ENCODE data around the gene OTOGL.
"Not testable (repeated sequence)": the region's sequence is repeated elsewhere in the genome, so short reads cannot be mapped to it uniquely, and the experiment has no call there.

OTOGL gene

DNA sequence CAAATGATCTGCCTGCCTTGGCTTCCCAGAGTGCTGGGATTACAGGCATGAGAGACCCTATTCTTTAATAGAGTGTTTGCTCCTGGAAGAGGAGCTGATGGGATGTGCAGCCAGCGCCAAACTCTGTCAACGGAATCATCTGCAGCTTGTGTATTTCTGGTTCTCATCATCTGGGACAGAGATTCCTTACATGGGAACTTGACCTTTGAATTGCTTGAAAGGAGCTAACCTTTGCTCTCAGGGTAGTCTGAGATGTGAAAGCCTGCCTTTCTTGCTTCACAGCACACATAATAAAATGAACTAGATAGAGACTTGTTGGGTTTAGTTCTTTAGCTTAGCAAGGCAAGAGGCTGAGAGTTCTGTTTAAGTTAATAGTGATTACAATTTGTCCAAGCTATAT, 120.0 kb downstream of the OTOGL start:
- H3K4me2 ChIP-seq (ENCODE audit: low read length): no peak overlapping the region
- no peak overlapping the region for H3K27ac ChIP-seq (ENCODE audit: low read depth, low read length, poor library complexity, severe bottlenecking)
- no peaks in the 10 kb centered on the region for H4K20me1 ChIP-seq (ENCODE audit: insufficient read depth, low read length)

DNA sequence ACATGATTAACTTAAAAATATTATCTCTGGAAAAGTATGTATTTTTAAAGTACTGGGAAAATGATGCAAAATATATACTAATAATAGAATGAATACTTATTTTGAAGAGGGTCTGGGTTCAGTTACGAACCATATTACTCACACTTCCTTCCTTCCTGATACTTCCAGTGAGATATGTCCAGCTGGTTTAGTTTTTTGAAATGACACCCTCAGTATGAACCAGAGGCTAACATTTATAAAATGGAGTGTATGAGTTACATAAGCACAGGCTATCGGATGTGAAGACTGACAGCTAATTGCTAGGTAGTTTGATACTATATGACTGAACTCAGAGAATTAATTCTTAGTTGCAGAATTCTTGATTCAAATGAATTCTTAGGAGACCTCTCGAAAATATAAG, 122.9 kb downstream of the OTOGL start:
- H3K36me3 ChIP-seq (ENCODE audit: insufficient read depth, low read length): no peaks in the 10 kb centered on the region
- H3F3A ChIP-seq (ENCODE audit: insufficient read depth, low read length): no peaks in the 10 kb centered on the region
- no peaks in the 10 kb centered on the region for H3K27me3 ChIP-seq (ENCODE audit: insufficient read depth, low read length)
- no peaks in the 10 kb centered on the region for H4K20me1 ChIP-seq (ENCODE audit: insufficient read depth, low read length)
- H3K4me1 ChIP-seq (ENCODE audit: insufficient read depth, low read length, severe bottlenecking): no peaks in the 10 kb centered on the region
- no peak overlapping the region for H2AFZ ChIP-seq (ENCODE audit: low read length)
- no peak overlapping the region for H3K9ac ChIP-seq (ENCODE audit: low read length)
- TF ChIP-seq EZH2 (IDR thresholded peaks at IDR 0.05; ENCODE audit: borderline replicate concordance, low read length): no peak
- TF ChIP-seq, protein P1, sequence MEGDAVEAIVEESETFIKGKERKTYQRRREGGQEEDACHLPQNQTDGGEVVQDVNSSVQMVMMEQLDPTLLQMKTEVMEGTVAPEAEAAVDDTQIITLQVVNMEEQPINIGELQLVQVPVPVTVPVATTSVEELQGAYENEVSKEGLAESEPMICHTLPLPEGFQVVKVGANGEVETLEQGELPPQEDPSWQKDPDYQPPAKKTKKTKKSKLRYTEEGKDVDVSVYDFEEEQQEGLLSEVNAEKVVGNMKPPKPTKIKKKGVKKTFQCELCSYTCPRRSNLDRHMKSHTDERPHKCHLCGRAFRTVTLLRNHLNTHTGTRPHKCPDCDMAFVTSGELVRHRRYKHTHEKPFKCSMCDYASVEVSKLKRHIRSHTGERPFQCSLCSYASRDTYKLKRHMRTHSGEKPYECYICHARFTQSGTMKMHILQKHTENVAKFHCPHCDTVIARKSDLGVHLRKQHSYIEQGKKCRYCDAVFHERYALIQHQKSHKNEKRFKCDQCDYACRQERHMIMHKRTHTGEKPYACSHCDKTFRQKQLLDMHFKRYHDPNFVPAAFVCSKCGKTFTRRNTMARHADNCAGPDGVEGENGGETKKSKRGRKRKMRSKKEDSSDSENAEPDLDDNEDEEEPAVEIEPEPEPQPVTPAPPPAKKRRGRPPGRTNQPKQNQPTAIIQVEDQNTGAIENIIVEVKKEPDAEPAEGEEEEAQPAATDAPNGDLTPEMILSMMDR (IDR thresholded peaks at IDR 0.05; ENCODE audit: low read length): no peak
- no peaks in the 10 kb centered on the region for H3K79me2 ChIP-seq (ENCODE audit: insufficient read depth, low read length)
- H3K27ac ChIP-seq (ENCODE audit: low read depth, low read length, poor library complexity, severe bottlenecking): no peak overlapping the region
- H3K4me2 ChIP-seq (ENCODE audit: low read length): no peak overlapping the region
- H3K9me2 ChIP-seq (ENCODE audit: low read depth, low read length): no peaks in the 10 kb centered on the region
- no peaks in the 10 kb centered on the region for H3K9me3 ChIP-seq (ENCODE audit: low read length)
- no peak overlapping the region for H3K4me3 ChIP-seq (ENCODE audit: low read depth, low read length, poor library complexity, severe bottlenecking)

More for the DNA sequence above, 120.0 kb downstream of the OTOGL start:
- TF ChIP-seq, protein P1 (IDR thresholded peaks at IDR 0.05; ENCODE audit: low read length): no peak
- TF ChIP-seq EZH2 (IDR thresholded peaks at IDR 0.05; ENCODE audit: borderline replicate concordance, low read length): no peak
- no peaks in the 10 kb centered on the region for H3F3A ChIP-seq (ENCODE audit: insufficient read depth, low read length)
- H3K36me3 ChIP-seq (ENCODE audit: insufficient read depth, low read length): no peaks in the 10 kb centered on the region
- no peak overlapping the region for H2AFZ ChIP-seq (ENCODE audit: low read length)
- H3K9ac ChIP-seq (ENCODE audit: low read length): no peak overlapping the region
- no peaks in the 10 kb centered on the region for H3K9me2 ChIP-seq (ENCODE audit: low read depth, low read length)
- no peaks in the 10 kb centered on the region for H3K79me2 ChIP-seq (ENCODE audit: insufficient read depth, low read length)
- no peak overlapping the region for H3K4me3 ChIP-seq (ENCODE audit: low read depth, low read length, poor library complexity, severe bottlenecking)
- no peaks in the 10 kb centered on the region for H3K9me3 ChIP-seq (ENCODE audit: low read length)
- no peaks in the 10 kb centered on the region for H3K27me3 ChIP-seq (ENCODE audit: insufficient read depth, low read length)
- no peaks in the 10 kb centered on the region for H3K4me1 ChIP-seq (ENCODE audit: insufficient read depth, low read length, severe bottlenecking)

DNA sequence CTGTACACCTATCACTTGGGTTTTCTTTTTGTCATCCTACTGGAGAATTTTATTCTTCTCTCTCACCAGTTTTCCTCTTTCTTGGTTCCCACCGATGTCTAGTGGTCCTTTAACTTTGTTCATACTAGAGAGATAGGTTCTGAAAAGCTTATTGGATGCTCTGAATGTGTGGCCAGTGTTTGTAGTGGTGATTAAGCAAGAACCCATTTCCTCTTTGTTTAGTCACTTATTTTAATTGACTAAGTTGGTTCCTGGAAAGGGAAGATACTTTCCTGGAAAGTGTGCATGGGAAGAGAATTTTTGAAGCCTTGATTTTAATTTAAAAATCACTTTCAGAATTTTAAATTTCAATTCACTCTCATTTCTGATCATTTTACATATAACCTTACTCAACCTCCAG, 127.2 kb downstream of the OTOGL start:
- no peaks in the 10 kb centered on the region for H4K20me1 ChIP-seq (ENCODE audit: insufficient read depth, low read length)
- no peaks in the 10 kb centered on the region for H3K27me3 ChIP-seq (ENCODE audit: insufficient read depth, low read length)
- H3K9me2 ChIP-seq (ENCODE audit: low read depth, low read length): no peaks in the 10 kb centered on the region
- no peaks in the 10 kb centered on the region for H3K79me2 ChIP-seq (ENCODE audit: insufficient read depth, low read length)
- no peaks in the 10 kb centered on the region for H3K9me3 ChIP-seq (ENCODE audit: low read length)
- no peak overlapping the region for H2AFZ ChIP-seq (ENCODE audit: low read length)
- H3K36me3 ChIP-seq (ENCODE audit: insufficient read depth, low read length): no peaks in the 10 kb centered on the region
- no peaks in the 10 kb centered on the region for H3K4me1 ChIP-seq (ENCODE audit: insufficient read depth, low read length, severe bottlenecking)
- H3K4me2 ChIP-seq (ENCODE audit: low read length): no peak overlapping the region
- H3F3A ChIP-seq (ENCODE audit: insufficient read depth, low read length): no peaks in the 10 kb centered on the region
- TF ChIP-seq, protein P1 (IDR thresholded peaks at IDR 0.05; ENCODE audit: low read length): no peak
- TF ChIP-seq EZH2 (IDR thresholded peaks at IDR 0.05; ENCODE audit: borderline replicate concordance, low read length): no peak
- H3K4me3 ChIP-seq (ENCODE audit: low read depth, low read length, poor library complexity, severe bottlenecking): no peak overlapping the region
- H3K27ac ChIP-seq (ENCODE audit: low read depth, low read length, poor library complexity, severe bottlenecking): no peak overlapping the region
- H3K9ac ChIP-seq (ENCODE audit: low read length): no peak overlapping the region

DNA sequence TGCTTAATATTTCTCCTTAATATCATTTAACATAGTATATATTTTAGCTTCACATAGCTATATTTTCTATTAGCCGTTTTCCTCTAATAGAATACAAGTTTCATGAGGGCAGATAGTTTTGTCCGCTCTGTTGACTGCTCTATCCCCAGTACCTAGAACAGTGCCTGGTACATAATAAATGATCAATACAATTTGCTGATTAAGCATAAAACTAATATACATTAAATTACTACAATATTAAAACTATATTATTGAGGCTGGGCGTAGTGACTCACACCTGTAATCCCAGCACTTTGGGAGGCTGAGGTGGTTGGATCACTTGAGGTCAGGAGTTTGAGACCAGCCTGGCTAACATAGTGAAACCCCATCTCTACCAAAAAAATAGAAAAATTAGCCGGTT, 128.6 kb downstream of the OTOGL start:
- H3F3A ChIP-seq (ENCODE audit: insufficient read depth, low read length); H3K9me3 ChIP-seq (ENCODE audit: low read length); H3K36me3 ChIP-seq (ENCODE audit: insufficient read depth, low read length); H3K9me2 ChIP-seq (ENCODE audit: low read depth, low read length); H4K20me1 ChIP-seq (ENCODE audit: insufficient read depth, low read length); H3K9ac ChIP-seq (ENCODE audit: low read length); H3K27ac ChIP-seq (ENCODE audit: low read depth, low read length, poor library complexity, severe bottlenecking); H2AFZ ChIP-seq (ENCODE audit: low read length); H3K4me1 ChIP-seq (ENCODE audit: insufficient read depth, low read length, severe bottlenecking); H3K79me2 ChIP-seq (ENCODE audit: insufficient read depth, low read length); H3K4me3 ChIP-seq (ENCODE audit: low read depth, low read length, poor library complexity, severe bottlenecking); H3K4me2 ChIP-seq (ENCODE audit: low read length); H3K27me3 ChIP-seq (ENCODE audit: insufficient read depth, low read length): not testable (repeated sequence)
